Choroid plexus epithelial cell (primary cell): Measurements from ENCODE around the gene BRIX1.
A peak's percentile ranks its signal among the peaks of the same experiment; 100 is the strongest.
"Not testable (repeated sequence)": the region's sequence is repeated elsewhere in the genome, so short reads cannot be mapped to it uniquely, and the experiment has no call there.

ENCODE experiments used
- DNase-seq: peaks from one replicate; pipeline ENCODE4 v3.0.0-alpha.2; 2010; ENCODE audit warnings: low read depth
- H3K4me3 ChIP-seq: 2 replicates; pipeline ENCODE4 v1.5.1; 2011; ENCODE audit warnings: low read depth, mild to moderate bottlenecking, control low read depth, low read length, moderate library complexity
- TF ChIP-seq, protein P1 (sequence below): conservative IDR thresholded peaks from 2 replicates; pipeline ENCODE4 v1.5.1; 2011; ENCODE audit warnings: low read depth, mild to moderate bottlenecking, control low read depth, inconsistent platforms, low read length, moderate library complexity

The BRIX1 gene

DNA sequence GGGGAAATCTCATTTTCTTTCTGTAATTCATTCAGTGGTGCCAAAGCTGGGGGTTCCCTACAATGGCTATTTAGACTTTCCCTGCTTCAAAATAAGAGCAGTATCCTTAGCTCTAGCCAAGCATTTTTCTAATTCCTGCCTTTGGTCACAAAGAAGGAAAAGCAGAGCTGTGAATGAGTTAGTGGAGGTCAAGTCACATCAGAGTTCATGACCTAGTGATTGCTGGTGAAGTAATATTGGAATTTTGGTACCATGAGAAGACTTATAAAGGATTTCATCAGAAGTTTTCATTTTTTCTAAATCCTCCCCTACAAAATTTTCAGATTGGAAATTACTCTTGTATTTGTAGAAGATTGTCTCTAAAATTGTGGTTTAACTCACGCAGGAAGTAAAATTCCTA is 41.8 kb downstream of the BRIX1 start:
- TF ChIP-seq, protein P1, sequence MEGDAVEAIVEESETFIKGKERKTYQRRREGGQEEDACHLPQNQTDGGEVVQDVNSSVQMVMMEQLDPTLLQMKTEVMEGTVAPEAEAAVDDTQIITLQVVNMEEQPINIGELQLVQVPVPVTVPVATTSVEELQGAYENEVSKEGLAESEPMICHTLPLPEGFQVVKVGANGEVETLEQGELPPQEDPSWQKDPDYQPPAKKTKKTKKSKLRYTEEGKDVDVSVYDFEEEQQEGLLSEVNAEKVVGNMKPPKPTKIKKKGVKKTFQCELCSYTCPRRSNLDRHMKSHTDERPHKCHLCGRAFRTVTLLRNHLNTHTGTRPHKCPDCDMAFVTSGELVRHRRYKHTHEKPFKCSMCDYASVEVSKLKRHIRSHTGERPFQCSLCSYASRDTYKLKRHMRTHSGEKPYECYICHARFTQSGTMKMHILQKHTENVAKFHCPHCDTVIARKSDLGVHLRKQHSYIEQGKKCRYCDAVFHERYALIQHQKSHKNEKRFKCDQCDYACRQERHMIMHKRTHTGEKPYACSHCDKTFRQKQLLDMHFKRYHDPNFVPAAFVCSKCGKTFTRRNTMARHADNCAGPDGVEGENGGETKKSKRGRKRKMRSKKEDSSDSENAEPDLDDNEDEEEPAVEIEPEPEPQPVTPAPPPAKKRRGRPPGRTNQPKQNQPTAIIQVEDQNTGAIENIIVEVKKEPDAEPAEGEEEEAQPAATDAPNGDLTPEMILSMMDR = no peak
- peak; percentile 46 for DNase-seq
- no peak overlapping the region for H3K4me3 ChIP-seq

DNA sequence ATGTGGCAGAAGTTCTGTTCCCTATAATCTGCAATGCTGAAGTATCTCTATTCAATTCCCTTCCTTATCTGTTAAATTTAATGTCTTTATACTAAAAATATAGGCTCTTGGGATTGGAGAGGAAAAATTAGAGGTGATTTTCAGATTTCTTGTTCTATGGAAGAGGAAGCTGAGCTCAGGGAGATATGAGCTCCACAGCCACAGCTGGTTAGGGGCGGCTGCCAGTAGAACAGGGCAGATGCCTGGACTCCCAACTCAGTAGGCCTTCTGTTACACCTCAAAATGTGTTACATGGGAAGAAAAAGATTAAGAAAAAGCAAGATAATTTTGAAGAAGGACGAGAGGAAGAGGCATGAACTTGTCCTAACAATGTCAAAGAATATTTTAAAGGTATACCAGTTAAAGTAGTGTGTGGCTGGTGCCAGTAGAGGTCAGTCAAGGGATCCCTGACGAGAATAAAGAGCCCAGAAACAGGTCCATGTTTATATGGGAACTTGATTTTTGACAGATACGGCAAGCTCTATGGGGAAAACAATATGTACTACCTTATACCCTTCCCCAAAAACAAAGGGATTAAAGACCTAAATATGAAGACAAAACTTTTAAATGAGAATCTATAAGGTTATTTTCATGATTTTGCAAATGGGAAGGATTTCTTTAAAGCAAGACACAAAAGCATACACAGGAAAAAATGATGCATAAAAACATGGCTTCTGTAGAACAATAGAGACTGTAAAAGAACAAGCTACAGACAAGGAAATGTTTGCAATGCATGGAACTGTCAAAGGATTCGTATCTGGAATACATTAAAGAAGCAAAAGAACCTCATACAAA is 42.6 kb downstream of the BRIX1 start:
- TF ChIP-seq, protein P1 = peak; percentile 81
- peak; percentile 72 for DNase-seq
- no peak overlapping the region for H3K4me3 ChIP-seq

DNA sequence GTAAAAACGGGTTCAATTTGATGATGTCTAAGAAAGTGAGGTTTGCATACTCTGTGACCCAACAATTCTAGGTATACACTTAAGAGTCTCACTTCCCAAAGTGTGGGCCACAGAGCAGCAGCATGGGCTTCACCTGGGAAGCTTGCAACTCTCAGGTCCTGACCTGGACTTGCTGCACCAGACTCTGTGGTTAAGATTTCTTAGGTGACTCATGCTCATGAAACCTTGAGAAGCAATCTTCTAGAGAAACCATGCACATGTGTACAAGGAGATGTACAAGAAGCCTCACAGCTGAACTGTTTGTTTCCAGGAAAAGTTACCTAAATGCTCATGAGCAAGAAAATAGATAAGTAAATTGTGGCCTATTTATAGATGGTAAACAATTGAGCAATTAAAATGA is 43.8 kb downstream of the BRIX1 start:
- DNase-seq = peak; percentile 93
- TF ChIP-seq, protein P1 = no peak
- H3K4me3 ChIP-seq = no peak overlapping the region

DNA sequence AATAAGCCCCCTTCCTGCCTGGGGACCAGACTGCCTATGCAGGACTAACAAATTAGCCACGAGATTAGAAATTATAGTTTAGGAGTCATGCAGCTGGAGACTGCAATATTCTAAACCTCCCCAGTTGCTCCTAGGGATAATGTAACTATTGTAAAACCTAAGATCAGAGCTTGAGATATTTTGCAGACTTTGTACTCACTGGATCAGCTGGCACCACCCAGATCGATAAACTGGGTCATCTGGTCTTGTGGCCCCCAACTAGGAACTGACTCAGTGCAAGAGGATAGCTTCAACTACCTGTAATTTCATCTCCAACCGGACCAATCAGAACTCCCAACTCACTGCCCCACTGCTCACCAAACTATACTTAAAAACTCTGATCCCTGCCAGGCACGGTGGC is 52.0 kb downstream of the BRIX1 start:
- TF ChIP-seq, protein P1 = no peak
- DNase-seq = no peak
- H3K4me3 ChIP-seq = no peak overlapping the region

DNA sequence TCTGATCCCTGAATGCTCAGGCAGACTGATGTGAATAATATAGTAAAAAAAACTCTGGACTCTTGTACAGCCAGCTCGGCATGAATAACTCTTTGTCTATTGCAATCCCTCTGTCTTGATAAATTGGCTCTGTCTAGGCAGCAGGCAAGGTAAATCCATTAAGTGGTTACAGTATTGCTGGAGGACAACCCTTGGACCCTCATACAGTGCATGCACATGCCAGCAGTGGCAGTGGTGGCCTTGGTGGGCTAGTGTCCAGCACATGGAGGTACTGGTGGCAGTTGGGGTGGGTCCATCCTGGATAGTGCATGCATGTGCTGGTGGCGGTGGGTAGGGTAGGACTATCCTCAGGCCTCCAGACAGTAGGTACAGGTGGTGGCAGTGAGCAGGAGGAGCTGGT is 52.7 kb downstream of the BRIX1 start:
- TF ChIP-seq, protein P1 = no peak
- no peak for DNase-seq
- no peak overlapping the region for H3K4me3 ChIP-seq

DNA sequence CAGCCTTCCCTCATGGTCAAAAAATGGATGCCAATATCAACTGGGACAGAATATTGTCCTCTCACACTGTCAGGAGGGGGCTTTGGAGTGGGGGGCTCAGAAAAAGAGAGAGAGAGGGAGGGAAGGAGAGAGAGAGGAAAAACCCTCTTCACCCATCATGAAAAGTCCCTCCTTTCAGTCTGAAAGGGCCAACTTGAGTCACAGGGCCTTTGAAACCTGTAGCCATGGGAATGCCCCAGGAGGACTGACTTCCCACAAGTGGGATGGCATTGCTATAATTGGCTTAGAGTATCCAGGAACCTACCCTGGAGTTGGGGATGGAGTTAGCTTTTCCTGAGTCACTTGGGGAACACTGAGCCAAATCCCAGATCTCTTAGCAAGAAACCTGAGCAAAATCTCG is 55.0 kb downstream of the BRIX1 start:
- no peak for DNase-seq
- H3K4me3 ChIP-seq = no peak overlapping the region
- TF ChIP-seq, protein P1 = no peak

DNA sequence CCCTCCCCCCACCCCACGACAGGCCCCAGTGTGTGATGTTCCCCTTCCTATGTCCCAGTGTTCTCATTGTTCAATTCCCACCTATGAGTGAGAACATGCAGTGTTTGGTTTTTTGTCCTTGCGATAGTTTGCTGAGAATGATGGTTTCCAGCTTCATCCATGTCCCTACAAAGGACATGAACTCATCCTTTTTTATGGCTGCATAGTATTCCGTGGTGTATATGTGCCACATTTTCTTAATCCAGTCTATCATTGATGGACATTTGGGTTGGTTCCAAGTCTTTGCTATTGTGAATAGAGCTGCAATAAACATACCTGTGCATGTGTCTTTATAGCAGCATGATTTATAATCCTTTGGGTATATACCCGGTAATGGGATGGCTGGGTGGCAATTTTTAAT is 56.1 kb downstream of the BRIX1 start:
- not testable (repeated sequence) for H3K4me3 ChIP-seq, DNase-seq
